Astrocyte (in vitro differentiated cells and primary cell): ENCODE data around the gene KCNAB3.

Experiments
- EZH2 ChIP-seq: IDR thresholded peaks from 2 replicates; pipeline ENCODE4 v1.6.1; 2012; ENCODE audit warnings: mild to moderate bottlenecking, low read length, inconsistent platforms; ENCODE audit not compliant: insufficient read depth
- TF ChIP-seq, protein P1 (sequence below): IDR thresholded peaks from 2 replicates; pipeline ENCODE4 v1.5.1; 2011; ENCODE audit warnings: low read depth, mild to moderate bottlenecking, inconsistent platforms, low read length, moderate library complexity; ENCODE audit not compliant: insufficient read depth

DNA sequence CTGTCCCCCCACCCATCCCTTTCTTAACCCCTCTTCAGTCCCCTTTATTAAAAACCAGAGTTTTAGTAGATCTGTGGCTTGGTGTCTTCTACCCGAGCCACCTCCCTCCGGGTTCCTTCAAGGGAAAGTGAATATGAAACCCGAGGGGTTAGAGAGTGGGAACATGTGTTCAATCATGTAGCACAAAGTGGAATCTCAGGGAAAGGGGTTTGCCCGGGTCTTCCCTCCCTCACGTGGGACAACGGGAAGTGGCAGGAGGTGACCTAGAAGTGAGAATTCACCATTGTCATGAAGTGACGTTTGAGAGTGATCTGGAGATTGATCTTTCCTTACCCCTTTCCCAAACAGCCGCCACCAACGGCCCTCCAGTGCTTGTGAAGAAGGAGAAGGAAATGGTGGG lies 18.5 kb downstream of the KCNAB3 start:
- TF ChIP-seq, protein P1, sequence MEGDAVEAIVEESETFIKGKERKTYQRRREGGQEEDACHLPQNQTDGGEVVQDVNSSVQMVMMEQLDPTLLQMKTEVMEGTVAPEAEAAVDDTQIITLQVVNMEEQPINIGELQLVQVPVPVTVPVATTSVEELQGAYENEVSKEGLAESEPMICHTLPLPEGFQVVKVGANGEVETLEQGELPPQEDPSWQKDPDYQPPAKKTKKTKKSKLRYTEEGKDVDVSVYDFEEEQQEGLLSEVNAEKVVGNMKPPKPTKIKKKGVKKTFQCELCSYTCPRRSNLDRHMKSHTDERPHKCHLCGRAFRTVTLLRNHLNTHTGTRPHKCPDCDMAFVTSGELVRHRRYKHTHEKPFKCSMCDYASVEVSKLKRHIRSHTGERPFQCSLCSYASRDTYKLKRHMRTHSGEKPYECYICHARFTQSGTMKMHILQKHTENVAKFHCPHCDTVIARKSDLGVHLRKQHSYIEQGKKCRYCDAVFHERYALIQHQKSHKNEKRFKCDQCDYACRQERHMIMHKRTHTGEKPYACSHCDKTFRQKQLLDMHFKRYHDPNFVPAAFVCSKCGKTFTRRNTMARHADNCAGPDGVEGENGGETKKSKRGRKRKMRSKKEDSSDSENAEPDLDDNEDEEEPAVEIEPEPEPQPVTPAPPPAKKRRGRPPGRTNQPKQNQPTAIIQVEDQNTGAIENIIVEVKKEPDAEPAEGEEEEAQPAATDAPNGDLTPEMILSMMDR, result no peak
- no peak for TF ChIP-seq EZH2
